Upper lobe of right lung (tissue), 1 donor: ENCODE measurements around the gene SLF2. TPM values are rescaled to one million over a fixed set of nuclear protein-coding genes. Genes with fewer than 3 reads are reported as not detected.

Source experiments
- ATAC-seq: fragments of 200-7000 bp; cut with Tn5 transposase; one replicate; pipeline ENCODE4 v1.9.1; 2020; ENCODE audit warnings: mild to moderate bottlenecking, moderate library complexity
- DNase-seq: peaks from one replicate; pipeline ENCODE4 v3.0.0-alpha.2; 2020
- H3K27ac ChIP-seq: fragments of 200-600 bp; one replicate; pipeline ENCODE4 v1.8.0; 2022
- H3K27me3 ChIP-seq: fragments of 200-600 bp; one replicate; pipeline ENCODE4 v1.8.0; 2022; ENCODE audit warnings: mild to moderate bottlenecking
- H3K36me3 ChIP-seq: fragments of 200-600 bp; one replicate; pipeline ENCODE4 v1.8.0; 2022
- H3K4me1 ChIP-seq: fragments of 200-600 bp; one replicate; pipeline ENCODE4 v1.8.0; 2022
- H3K4me3 ChIP-seq: fragments of 200-600 bp; one replicate; pipeline ENCODE4 v1.8.0; 2022; ENCODE audit warnings: mild to moderate bottlenecking
- H3K9me3 ChIP-seq: fragments of 200-600 bp; one replicate; pipeline ENCODE4 v1.8.0; 2022
- intact Hi-C: fragments of 100-400 bp; cut with DNase I; formaldehyde crosslinking; loops from one replicate; pipeline ENCODE4 v1.11.0; 2022
- total RNA-seq: library from RNA; stranded (reverse); fragmentation: NEBNext Ultra II Directional; extraction: Animal tissue kit (Norgen Biotek cat#: 25700); gene quantifications from one replicate; pipeline ENCODE4 v1.2.1, GENCODE V29; 2021
- TF ChIP-seq, protein P1 (sequence below): fragments of 200-600 bp; IDR thresholded peaks from one replicate; pipeline ENCODE4 v1.8.0; 2022; ENCODE audit warnings: antibody characterized with exemption
- donor health status: DM: no; HTN: yes; CAD: no; lungs with severe emphysema.

SLF2 gene
- total RNA-seq, 1 donor from 2014 or later: 32.9 TPM

DNA sequence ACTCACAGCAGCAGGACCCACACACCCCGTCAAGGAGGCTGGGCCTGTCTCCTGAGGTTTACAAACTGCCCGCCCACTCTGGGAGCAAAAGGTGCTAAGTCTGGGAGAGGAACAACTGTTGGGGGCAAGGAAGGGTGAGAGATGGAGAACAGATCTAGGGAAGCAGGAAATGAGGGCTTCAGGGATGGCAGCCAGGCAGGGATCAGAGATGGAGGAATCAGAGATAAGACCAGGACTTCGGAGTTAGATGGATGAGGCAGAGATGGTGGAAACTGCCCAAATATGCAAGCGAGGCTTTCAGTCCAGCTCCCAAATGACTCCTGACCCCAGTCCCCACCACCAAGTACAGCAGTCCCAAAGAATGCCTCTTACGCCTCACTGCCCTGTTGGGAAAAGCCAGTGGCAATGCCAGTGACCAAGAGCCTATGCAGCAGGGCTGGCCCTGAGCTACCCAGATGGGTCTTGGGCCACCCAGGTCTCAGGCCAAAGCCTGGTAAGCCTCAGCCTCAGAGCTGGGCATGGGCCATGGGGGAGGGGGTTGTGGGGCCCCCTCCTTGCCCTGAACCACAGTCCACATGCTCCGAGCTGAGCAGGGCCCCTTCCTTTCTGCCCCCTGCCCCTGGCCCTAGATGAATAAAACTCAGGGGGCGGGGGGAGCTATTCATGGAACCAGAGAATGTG is 39.5 kb upstream of the SLF2 start:
- intact Hi-C loops: no loop called here
- Histone ChIP-seq H3K27ac (no peak overlapping the region), H3K36me3 (no peaks in the 10 kb centered on the region), H3K27me3 (peaks cover 32% of the 10 kb centered on the region), H3K4me1 (no peaks in the 10 kb centered on the region), H3K9me3 (no peaks in the 10 kb centered on the region), H3K4me3 (no peak overlapping the region)
- TF ChIP-seq, protein P1, sequence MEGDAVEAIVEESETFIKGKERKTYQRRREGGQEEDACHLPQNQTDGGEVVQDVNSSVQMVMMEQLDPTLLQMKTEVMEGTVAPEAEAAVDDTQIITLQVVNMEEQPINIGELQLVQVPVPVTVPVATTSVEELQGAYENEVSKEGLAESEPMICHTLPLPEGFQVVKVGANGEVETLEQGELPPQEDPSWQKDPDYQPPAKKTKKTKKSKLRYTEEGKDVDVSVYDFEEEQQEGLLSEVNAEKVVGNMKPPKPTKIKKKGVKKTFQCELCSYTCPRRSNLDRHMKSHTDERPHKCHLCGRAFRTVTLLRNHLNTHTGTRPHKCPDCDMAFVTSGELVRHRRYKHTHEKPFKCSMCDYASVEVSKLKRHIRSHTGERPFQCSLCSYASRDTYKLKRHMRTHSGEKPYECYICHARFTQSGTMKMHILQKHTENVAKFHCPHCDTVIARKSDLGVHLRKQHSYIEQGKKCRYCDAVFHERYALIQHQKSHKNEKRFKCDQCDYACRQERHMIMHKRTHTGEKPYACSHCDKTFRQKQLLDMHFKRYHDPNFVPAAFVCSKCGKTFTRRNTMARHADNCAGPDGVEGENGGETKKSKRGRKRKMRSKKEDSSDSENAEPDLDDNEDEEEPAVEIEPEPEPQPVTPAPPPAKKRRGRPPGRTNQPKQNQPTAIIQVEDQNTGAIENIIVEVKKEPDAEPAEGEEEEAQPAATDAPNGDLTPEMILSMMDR: no peak
- ATAC-seq (no peak), DNase-seq (no peak)

DNA sequence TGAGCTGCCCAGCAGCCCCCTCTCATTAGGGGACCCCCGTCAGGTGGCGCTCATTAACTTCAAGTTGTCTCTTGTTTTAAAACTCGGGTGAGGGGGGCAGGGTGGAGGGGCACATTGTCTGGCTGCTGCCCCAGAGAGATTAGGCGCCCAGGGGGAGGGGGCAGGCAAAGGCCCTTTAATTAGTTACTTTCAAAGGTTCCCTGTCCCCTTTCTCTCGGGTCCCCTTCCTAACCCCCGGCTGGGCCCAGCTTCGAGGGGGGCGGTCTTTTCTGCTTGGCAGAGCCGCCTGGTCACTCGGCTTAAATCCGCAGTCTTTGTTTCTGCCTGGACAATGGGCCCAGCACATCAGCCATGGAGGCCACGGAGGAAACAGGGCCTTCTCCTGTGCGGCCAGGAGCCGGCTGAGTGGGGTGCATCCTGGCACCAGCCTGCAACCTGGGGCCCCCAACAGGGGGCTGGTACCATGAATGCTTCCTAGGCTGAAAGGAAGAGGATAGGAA is 38.9 kb upstream of the SLF2 start:
- intact Hi-C loops: no loop called here
- H3K27ac ChIP-seq: no peak overlapping the region
- no peaks in the 10 kb centered on the region for H3K9me3 ChIP-seq

DNA sequence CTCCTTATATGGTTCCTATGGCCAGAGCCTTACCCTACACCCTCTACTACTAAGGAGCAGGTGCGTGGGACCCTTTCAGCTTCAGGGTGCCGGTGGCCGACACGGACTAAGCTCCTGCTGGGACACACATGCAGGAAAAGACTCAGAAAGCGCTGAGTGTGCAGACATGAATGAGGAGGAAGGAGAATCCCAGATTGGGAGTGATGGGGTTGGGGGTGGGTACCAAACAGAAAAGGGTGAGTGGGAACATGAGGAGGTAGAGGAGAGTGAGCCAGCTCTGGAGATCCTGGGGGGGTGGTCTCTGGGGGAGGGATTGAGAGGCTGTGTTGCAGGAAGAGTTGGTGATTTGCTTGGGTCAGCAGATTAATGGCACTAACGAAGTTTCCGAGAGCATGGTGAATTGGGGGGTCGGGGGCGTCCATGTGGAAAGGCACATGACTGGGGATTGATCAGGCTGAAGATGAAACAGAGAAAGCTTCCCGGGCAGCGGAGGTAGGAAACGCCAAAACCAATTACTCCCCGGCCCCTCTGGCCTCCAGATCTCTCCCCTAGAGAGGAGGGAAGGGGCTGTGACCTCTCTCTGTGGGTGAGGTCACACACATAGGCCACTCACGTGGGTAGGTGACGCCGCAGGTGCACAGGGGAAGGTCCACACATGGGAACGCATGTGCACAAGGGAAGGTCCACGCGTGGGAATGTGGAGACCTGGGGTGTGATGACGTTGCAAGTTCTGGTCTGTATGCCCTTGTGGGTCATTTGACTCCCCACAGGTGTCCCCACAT is 37.9 kb upstream of the SLF2 start:
- Histone ChIP-seq H3K4me1 (no peaks in the 10 kb centered on the region), H3K27ac (no peak overlapping the region), H3K9me3 (no peaks in the 10 kb centered on the region), H3K36me3 (no peaks in the 10 kb centered on the region), H3K27me3 (peaks cover 25% of the 10 kb centered on the region), H3K4me3 (no peak overlapping the region)
- TF ChIP-seq, protein P1: no peak
- ATAC-seq (no peak), DNase-seq (no peak)
- intact Hi-C loops: no loop called here

More for the DNA sequence above, 38.9 kb upstream of the SLF2 start:
- TF ChIP-seq, protein P1: no peak
- H3K4me1 ChIP-seq: no peaks in the 10 kb centered on the region
- no peaks in the 10 kb centered on the region for H3K36me3 ChIP-seq
- ATAC-seq (no peak), DNase-seq (no peak)
- H3K27me3 ChIP-seq: peaks cover 27% of the 10 kb centered on the region
- no peak overlapping the region for H3K4me3 ChIP-seq

- DNase-seq (no peak), ATAC-seq (no peak)
- H3K27me3 ChIP-seq: peaks cover 25% of the 10 kb centered on the region
- H3K4me3 ChIP-seq: no peak overlapping the region
- H3K36me3 ChIP-seq: no peaks in the 10 kb centered on the region
- no peak overlapping the region for H3K27ac ChIP-seq
- H3K4me1 ChIP-seq: no peaks in the 10 kb centered on the region
- intact Hi-C loops: no loop called here
- TF ChIP-seq, protein P1: no peak
- H3K9me3 ChIP-seq: no peaks in the 10 kb centered on the region
Measured at GRCh38 chr10:100875484-100876166, 37.1 kb upstream of the SLF2 start.

DNA sequence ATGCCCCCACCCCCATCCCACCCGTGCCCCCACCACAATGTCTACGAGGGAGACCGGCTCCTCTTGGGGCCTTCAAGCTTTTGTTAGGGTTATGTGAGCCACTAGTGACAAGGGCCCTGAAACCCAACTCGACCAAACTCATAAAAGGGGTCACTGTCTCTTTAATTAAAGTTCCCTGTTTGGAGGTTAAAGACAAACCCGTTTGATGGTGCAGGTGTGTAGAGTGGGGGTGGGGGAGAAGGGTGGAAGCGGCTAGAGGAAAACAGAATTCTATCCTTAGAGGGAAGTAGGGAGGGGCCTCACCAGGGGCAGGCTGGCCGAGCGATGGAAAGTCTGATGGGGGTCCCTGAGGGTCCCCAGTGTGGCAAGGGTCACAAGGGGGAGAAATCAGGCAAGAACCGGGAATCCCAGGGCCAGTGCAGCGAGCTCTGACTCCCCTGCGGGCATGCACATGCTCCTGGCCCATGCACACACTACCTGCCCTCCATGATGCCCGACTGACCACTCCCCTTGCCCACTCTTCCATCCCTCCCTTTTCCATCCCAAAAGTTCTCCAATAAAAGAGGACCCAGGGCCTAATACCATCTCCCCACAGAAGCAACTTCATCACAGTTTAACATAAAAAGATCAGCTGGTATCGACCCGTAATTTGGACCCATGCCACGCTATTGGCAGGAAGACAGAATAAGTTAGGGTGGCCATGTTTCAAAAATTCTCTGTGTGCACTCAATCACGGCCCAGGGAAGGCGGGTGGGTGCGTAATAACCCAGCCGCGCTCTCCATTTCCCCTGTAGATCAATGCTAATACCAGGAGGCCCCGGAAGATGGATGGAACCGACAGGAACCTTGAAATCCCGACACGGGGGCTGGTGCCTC is 35.9 kb upstream of the SLF2 start:
- Histone ChIP-seq H3K36me3 (no peaks in the 10 kb centered on the region), H3K27ac (no peak overlapping the region), H3K27me3 (peaks cover 25% of the 10 kb centered on the region), H3K9me3 (no peaks in the 10 kb centered on the region), H3K4me3 (no peak overlapping the region), H3K4me1 (no peaks in the 10 kb centered on the region)
- ATAC-seq (no peak), DNase-seq (no peak)
- TF ChIP-seq, protein P1: no peak
- intact Hi-C loops: no loop called here
